HG02970 (cell line): Measurements from ENCODE around the gene PDLIM7.

Experiments used
- ATAC-seq: cut with Tn5 transposase; IDR thresholded peaks from one replicate; pipeline ENCODE4 v1.9.1; 2021; ENCODE audit warnings: mild to moderate bottlenecking, moderate library complexity, moderate number of reproducible peaks; ENCODE audit not compliant: unreplicated experiment, low FRiP score

PDLIM7 gene

GRCh38 chr5:177508221-177508611 lies 10.8 kb upstream of the PDLIM7 start:
- ATAC-seq: no peak

GRCh38 chr5:177507596-177508220 lies 10.3 kb upstream of the PDLIM7 start:
- ATAC-seq: no peak

GRCh38 chr5:177507165-177507564 lies 9.8 kb upstream of the PDLIM7 start:
- no peak for ATAC-seq

- no peak for ATAC-seq
Measured at GRCh38 chr5:177505075-177505474, 7.7 kb upstream of the PDLIM7 start.

- no peak for ATAC-seq
Measured at GRCh38 chr5:177504086-177505056, 7.0 kb upstream of the PDLIM7 start.

GRCh38 chr5:177503351-177504085 lies 6.1 kb upstream of the PDLIM7 start:
- no peak for ATAC-seq

- no peak for ATAC-seq
Measured at GRCh38 chr5:177502886-177503285, 5.5 kb upstream of the PDLIM7 start.

GRCh38 chr5:177501874-177502678 lies 4.7 kb upstream of the PDLIM7 start:
- no peak for ATAC-seq

GRCh38 chr5:177500685-177501522 lies 3.5 kb upstream of the PDLIM7 start:
- ATAC-seq: no peak

GRCh38 chr5:177499842-177500241 lies 2.4 kb upstream of the PDLIM7 start:
- ATAC-seq: no peak

GRCh38 chr5:177498013-177498787 lies 796 bp upstream of the PDLIM7 start:
- ATAC-seq: no peak

- ATAC-seq: no peak
Measured at GRCh38 chr5:177496727-177497291, 595 bp downstream of the PDLIM7 start.

GRCh38 chr5:177496070-177496726 lies 1.2 kb downstream of the PDLIM7 start:
- ATAC-seq: no peak

GRCh38 chr5:177495243-177496060 lies 2.0 kb downstream of the PDLIM7 start:
- no peak for ATAC-seq

GRCh38 chr5:177494346-177495195 lies 2.8 kb downstream of the PDLIM7 start:
- no peak for ATAC-seq

GRCh38 chr5:177493795-177494345 lies 3.5 kb downstream of the PDLIM7 start:
- ATAC-seq: no peak
